Measurements from ENCODE around the gene DGCR2. TPM values are rescaled to one million over a fixed set of nuclear protein-coding genes. Genes with fewer than 3 reads are reported as not detected.
"Not testable (repeated sequence)": the region's sequence is repeated elsewhere in the genome, so short reads cannot be mapped to it uniquely, and the experiment has no call there.

DGCR2 gene
- total and polyA plus RNA-seq, 11 donors: 26.0 to 53.3 (median 41.2) TPM

- 81 to 92% (median 87%) methylated on average over 4 of the region's 4 CpGs for WGBS, 4 donors
- H3K9me3 ChIP-seq: no peaks in the 10 kb centered on the region
- no peak for TF ChIP-seq CTCF (IDR thresholded peaks at IDR 0.05)
- TF ChIP-seq POLR2A (IDR thresholded peaks at IDR 0.05): no peak
Measured at GRCh38 chr22:19079691-19080090, 42.5 kb downstream of the DGCR2 start.

GRCh38 chr22:19075404-19075803 is 46.8 kb downstream of the DGCR2 start:
- no peak overlapping the region for H3K4me3 ChIP-seq
- peaks cover 0 to 45% (median 14%) of the 10 kb centered on the region in 9 donors for H3K36me3 ChIP-seq
- no peak overlapping the region for H3K27ac ChIP-seq
- no peak for TF ChIP-seq POLR2A (IDR thresholded peaks at IDR 0.05)
- TF ChIP-seq CTCF (IDR thresholded peaks at IDR 0.05): no peak
- H3K4me1 ChIP-seq: peaks cover 0 to 7% (median 0%) of the 10 kb centered on the region in 12 donors
- DNase-seq (no peak), ATAC-seq (no peak)
- no peaks in the 10 kb centered on the region for H3K27me3 ChIP-seq
- intact Hi-C loops (cut with DNase I): loop anchor here in 1 of 10 donors (10.0 kb wide), 1 partner anchor 81 kb away; no protein-coding TSS in a partner anchor
- 54 to 100% (median 98%) methylated on average over 1 of the region's 1 CpG for WGBS, 4 donors
- H3K9me3 ChIP-seq: no peaks in the 10 kb centered on the region

More at GRCh38 chr22:19079691-19080090, 42.5 kb downstream of the DGCR2 start:
- no peak for DNase-seq
- intact Hi-C loops (cut with DNase I): loop anchor here in 1 of 10 donors (10.0 kb wide), 1 partner anchor 85 kb away; no protein-coding TSS in a partner anchor
- Histone ChIP-seq H3K4me1 (peaks cover 0 to 7% (median 0%) of the 10 kb centered on the region in 12 donors), H3K36me3 (peaks cover 0 to 37% (median 12%) of the 10 kb centered on the region in 9 donors), H3K27me3 (no peaks in the 10 kb centered on the region), H3K4me3 (no peak overlapping the region), H3K27ac (no peak overlapping the region)
- ATAC-seq: no peak

GRCh38 chr22:19072853-19073252 is 49.4 kb downstream of the DGCR2 start:
- intact Hi-C loops (cut with DNase I): loop anchor here in 1 of 10 donors (10.0 kb wide), 1 partner anchor 78 kb away; no protein-coding TSS in a partner anchor
- H3K27me3 ChIP-seq, DNase-seq, ATAC-seq, H3K9me3 ChIP-seq, H3K4me3 ChIP-seq, H3K27ac ChIP-seq: not testable (repeated sequence)
- peaks cover 0 to 10% (median 0%) of the 10 kb centered on the region in 12 donors for H3K4me1 ChIP-seq
- peaks cover 0 to 45% (median 24%) of the 10 kb centered on the region in 9 donors for H3K36me3 ChIP-seq

- Histone ChIP-seq H3K4me3 (no peak overlapping the region), H3K36me3 (peaks cover 0 to 67% (median 47%) of the 10 kb centered on the region in 9 donors), H3K9me3 (no peaks in the 10 kb centered on the region), H3K4me1 (peaks cover 0 to 10% (median 0%) of the 10 kb centered on the region in 12 donors), H3K27ac (no peak overlapping the region), H3K27me3 (no peaks in the 10 kb centered on the region)
- 53 to 80% (median 64%) methylated on average over 3 to 5 of the region's 5 CpGs for WGBS, 4 donors
- TF ChIP-seq CTCF (IDR thresholded peaks at IDR 0.05) (no peak), POLR2A (IDR thresholded peaks at IDR 0.05) (no peak)
- peak in 1 of 4 donors; percentile 34 for ATAC-seq
- DNase-seq: no peak
- intact Hi-C loops (cut with DNase I): loop anchor here in 1 of 10 donors (10.0 kb wide), 1 partner anchor 76 kb away; no protein-coding TSS in a partner anchor
Measured at GRCh38 chr22:19070397-19071169, 51.6 kb downstream of the DGCR2 start.

Data from heart left ventricle (tissue), 16 donors.